ENCODE data around the gene IMMP2L. TPM values are rescaled to one million over a fixed set of nuclear protein-coding genes. Genes with fewer than 3 reads are reported as not detected.
A peak's percentile ranks its signal among the peaks of the same experiment; 100 is the strongest.
"Not testable (repeated sequence)": the region's sequence is repeated elsewhere in the genome, so short reads cannot be mapped to it uniquely, and the experiment has no call there.

Gene IMMP2L
- polyA plus RNA-seq, 2 of the 4 experiments (the other 2 are of a cell fraction): 16.1 to 23.8 TPM

DNA sequence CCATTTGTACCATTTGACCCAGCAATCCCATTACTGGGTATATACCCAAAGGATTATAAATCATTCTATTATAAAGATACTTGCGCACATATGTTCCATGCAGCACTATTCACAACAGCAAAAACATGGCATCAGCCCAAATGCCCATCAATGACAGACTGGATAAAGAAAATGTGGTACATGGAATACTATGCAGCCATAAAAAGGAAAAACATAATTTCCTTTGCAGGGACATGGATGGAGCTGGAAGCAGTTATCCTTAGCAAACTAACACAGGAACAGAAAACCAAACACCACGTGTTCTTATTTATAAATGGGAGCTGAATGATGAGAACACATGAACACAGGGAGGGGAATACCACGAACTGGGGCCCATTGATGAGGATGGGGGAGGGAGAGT, 310.9 kb downstream of the IMMP2L start:
- FAIRE-seq; ATAC-seq; POLR2A ChIA-PET; H3K4me3 ChIP-seq; H3K9me3 ChIP-seq; CTCF ChIA-PET; H3K27ac ChIP-seq; DNase-seq (ENCODE audit: low read depth in 1 of 2, low spot score in 1 of 2); H3K4me2 ChIP-seq: not testable (repeated sequence)
- 0 out of 3 replicates have a peak, but pooled peaks cover 11% of the 10 kb centered on the region for H3K4me1 ChIP-seq
- 40% methylated on average over 3 of the region's 3 CpGs for WGBS (ENCODE audit: missing lambda C conversion rate)

DNA sequence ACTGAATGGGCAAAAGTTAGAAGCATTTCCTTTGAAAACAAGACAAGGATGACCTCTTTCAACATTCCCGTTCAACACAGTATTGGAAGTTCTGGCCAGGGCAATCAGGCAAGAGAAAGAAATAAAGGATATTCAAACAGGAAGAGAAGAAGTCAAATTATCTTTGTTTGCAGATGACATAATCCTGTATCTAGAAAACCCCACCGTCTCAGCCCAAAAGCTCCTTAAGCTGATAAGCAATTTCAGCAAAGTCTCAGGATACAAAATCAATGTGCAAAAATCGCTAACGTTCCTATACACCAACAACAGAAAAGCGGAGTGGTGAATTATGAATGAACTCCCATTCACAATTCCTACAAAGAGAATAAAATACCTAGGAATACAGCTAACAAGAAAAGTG, 312.5 kb downstream of the IMMP2L start:
- H3K4me2 ChIP-seq, POLR2A ChIA-PET, ATAC-seq: not testable (repeated sequence)

DNA sequence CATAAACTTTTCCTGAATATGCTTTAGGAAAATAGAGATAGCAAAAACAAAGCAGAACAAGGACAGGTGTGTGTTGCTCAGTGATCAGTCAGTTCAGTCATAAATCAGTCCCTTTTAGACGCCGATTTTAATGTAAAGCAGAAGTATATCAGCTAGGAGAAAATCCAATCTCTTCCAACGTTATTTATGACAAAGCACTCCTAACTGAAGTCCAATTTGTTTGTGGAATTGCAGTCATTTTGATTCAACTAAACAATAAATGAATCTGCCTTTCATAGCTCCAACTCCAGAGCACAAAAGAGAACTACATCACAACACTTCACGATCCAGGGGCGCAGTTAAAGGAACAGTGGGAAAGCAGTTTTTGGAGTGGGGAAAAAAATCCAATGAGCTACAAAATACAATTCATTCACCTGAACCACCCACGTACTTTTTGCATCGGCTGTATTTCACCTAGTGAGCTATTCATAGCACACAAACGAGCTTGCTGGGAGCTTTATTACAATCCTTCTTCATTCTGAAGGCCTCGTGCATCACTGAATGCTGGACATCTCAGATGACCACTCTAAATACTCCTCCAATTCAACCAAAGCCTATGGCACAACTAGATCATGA, 320.0 kb downstream of the IMMP2L start:
- Histone ChIP-seq H3K4me1 (no peaks in the 10 kb centered on the region), H3K4me2 (no peak overlapping the region), H3K9me3 (no peaks in the 10 kb centered on the region), H3K27ac (no peak overlapping the region), H3K4me3 (no peak overlapping the region)
- DNase-seq (ENCODE audit: low read depth in 1 of 2, low spot score in 1 of 2) (no peak), FAIRE-seq (peak; percentile 49), ATAC-seq (no peak)
- ChIA-PET CTCF (no interaction called here), POLR2A (no interaction called here)
- TF ChIP-seq ZC3H11A (IDR thresholded peaks at IDR 0.05): no peak
- TF ChIP-seq, protein P1, sequence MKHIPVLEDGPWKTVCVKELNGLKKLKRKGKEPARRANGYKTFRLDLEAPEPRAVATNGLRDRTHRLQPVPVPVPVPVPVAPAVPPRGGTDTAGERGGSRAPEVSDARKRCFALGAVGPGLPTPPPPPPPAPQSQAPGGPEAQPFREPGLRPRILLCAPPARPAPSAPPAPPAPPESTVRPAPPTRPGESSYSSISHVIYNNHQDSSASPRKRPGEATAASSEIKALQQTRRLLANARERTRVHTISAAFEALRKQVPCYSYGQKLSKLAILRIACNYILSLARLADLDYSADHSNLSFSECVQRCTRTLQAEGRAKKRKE (CRISPR knock-in tag; IDR thresholded peaks at IDR 0.05; ENCODE audit: low read depth): no peak
- TF ChIP-seq CEBPB (IDR thresholded peaks at IDR 0.05): no peak
- TF ChIP-seq HOXA7 (CRISPR knock-in tag; IDR thresholded peaks at IDR 0.05): no peak
- no peak for TF ChIP-seq EHMT2 (IDR thresholded peaks at IDR 0.05; ENCODE audit: low read depth)
- TF ChIP-seq NFE2L2 (conservative IDR thresholded peaks at IDR 0.05; ENCODE audit: low read length): no peak
- no peak for TF ChIP-seq POLR2A (IDR thresholded peaks at IDR 0.05; ENCODE audit: low read length)
- no peak for TF ChIP-seq MAFK (IDR thresholded peaks at IDR 0.05; ENCODE audit: partially characterized antibody)
- TF ChIP-seq SMC3 (IDR thresholded peaks at IDR 0.05): no peak
- 75% methylated on average over 9 of the region's 9 CpGs for WGBS (ENCODE audit: missing lambda C conversion rate)

More for the DNA sequence above, 312.5 kb downstream of the IMMP2L start:
- H3K4me3 ChIP-seq; H3K4me1 ChIP-seq; DNase-seq (ENCODE audit: low read depth in 1 of 2, low spot score in 1 of 2); CTCF ChIA-PET; FAIRE-seq; H3K9me3 ChIP-seq; H3K27ac ChIP-seq: not testable (repeated sequence)
- 86% methylated on average over 5 of the region's 5 CpGs for WGBS (ENCODE audit: missing lambda C conversion rate)

DNA sequence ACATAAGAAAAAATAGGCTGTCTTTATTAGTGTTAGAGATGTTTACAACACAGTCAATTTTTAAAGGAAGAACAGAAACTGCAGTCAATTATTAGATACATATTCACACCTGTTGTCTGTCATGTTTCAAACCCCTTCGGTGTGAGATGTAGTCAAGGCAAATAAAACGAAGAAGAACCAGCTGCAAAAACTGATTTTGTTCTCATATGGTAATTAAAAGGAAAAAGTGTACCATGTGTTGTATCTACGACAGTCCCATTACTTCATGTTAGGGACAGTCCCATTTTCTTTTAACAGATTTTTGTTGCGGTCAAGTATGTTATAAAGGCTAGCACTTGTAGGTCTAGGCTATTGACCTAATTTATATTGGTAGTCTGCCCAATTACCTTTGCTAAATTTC, 321.9 kb downstream of the IMMP2L start:
- FAIRE-seq (no peak), DNase-seq (ENCODE audit: low read depth in 1 of 2, low spot score in 1 of 2) (no peak), ATAC-seq (no peak)
- POLR2A ChIA-PET: no interaction called here
- H3K9me3 ChIP-seq: 0 out of 3 replicates have a peak, but pooled peaks cover 1% of the 10 kb centered on the region
- no peak overlapping the region for H3K4me3 ChIP-seq
- 88% methylated on average over 4 of the region's 4 CpGs for WGBS (ENCODE audit: missing lambda C conversion rate)
- no peaks in the 10 kb centered on the region for H3K4me1 ChIP-seq
- H3K4me2 ChIP-seq: no peak overlapping the region
- no peak overlapping the region for H3K27ac ChIP-seq
- CTCF ChIA-PET: no interaction called here
- TF ChIP-seq BHLHE40 (IDR thresholded peaks at IDR 0.05; ENCODE audit: low read depth, low read length) (no peak), RNF2 (IDR thresholded peaks at IDR 0.05; ENCODE audit: borderline replicate concordance, low read depth) (no peak), EP300 (IDR thresholded peaks at IDR 0.05) (no peak), CBX2 (IDR thresholded peaks at IDR 0.05; ENCODE audit: borderline replicate concordance, low read depth) (no peak), CEBPB (IDR thresholded peaks at IDR 0.05) (no peak), RARB (CRISPR knock-in tag; IDR thresholded peaks at IDR 0.05) (no peak)
- TF ChIP-seq, protein P2, sequence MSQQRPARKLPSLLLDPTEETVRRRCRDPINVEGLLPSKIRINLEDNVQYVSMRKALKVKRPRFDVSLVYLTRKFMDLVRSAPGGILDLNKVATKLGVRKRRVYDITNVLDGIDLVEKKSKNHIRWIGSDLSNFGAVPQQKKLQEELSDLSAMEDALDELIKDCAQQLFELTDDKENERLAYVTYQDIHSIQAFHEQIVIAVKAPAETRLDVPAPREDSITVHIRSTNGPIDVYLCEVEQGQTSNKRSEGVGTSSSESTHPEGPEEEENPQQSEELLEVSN (IDR thresholded peaks at IDR 0.05; ENCODE audit: borderline replicate concordance, low read depth): no peak
- TF ChIP-seq, protein P3, sequence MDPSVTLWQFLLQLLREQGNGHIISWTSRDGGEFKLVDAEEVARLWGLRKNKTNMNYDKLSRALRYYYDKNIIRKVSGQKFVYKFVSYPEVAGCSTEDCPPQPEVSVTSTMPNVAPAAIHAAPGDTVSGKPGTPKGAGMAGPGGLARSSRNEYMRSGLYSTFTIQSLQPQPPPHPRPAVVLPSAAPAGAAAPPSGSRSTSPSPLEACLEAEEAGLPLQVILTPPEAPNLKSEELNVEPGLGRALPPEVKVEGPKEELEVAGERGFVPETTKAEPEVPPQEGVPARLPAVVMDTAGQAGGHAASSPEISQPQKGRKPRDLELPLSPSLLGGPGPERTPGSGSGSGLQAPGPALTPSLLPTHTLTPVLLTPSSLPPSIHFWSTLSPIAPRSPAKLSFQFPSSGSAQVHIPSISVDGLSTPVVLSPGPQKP (IDR thresholded peaks at IDR 0.05; ENCODE audit: low read depth, low read length): no peak

All from A549 (cell line).